Lower lobe of right lung (tissue), 2 donors: Measurements from ENCODE around the gene CETN2. TPM values are rescaled to one million over a fixed set of nuclear protein-coding genes. Genes with fewer than 3 reads are reported as not detected.

Source experiments
- ATAC-seq, 2 donors: fragments of 200-7000 bp; cut with Tn5 transposase; one replicate each; pipeline ENCODE4 v1.9.1; 2020 to 2022; ENCODE audit warnings: mild to moderate bottlenecking in 2 of 2, moderate library complexity in 2 of 2
- DNase-seq: peaks from one replicate; pipeline ENCODE4 v3.0.0-alpha.2; 2020
- H3K27ac ChIP-seq: fragments of 200-600 bp; one replicate; pipeline ENCODE4 v1.8.0; 2022
- H3K27me3 ChIP-seq: fragments of 200-600 bp; one replicate; pipeline ENCODE4 v1.8.0; 2022; ENCODE audit warnings: low read depth
- H3K36me3 ChIP-seq: fragments of 200-600 bp; one replicate; pipeline ENCODE4 v1.8.0; 2022; ENCODE audit warnings: mild to moderate bottlenecking
- H3K4me1 ChIP-seq: fragments of 200-600 bp; one replicate; pipeline ENCODE4 v1.8.0; 2022
- H3K4me3 ChIP-seq: fragments of 200-600 bp; one replicate; pipeline ENCODE4 v1.8.0; 2022; ENCODE audit warnings: mild to moderate bottlenecking
- H3K9me3 ChIP-seq: fragments of 200-600 bp; one replicate; pipeline ENCODE4 v1.8.0; 2022
- intact Hi-C: fragments of 100-400 bp; cut with DNase I; formaldehyde crosslinking; loops from one replicate; pipeline ENCODE4 v1.11.0; 2022
- long read RNA-seq: library from polyadenylated mRNA; unstranded; transcript quantifications from one replicate; pipeline ENCODE4 v2.0.0, GENCODE V29; 2021
- total RNA-seq: library from RNA; stranded (reverse); fragmentation: NEBNext Ultra II Directional; extraction: Animal tissue kit (Norgen Biotek cat#: 25700); gene quantifications from one replicate; pipeline ENCODE4 v1.2.1, GENCODE V29; 2021
- TF ChIP-seq, protein P1 (sequence below): fragments of 200-600 bp; IDR thresholded peaks from one replicate; pipeline ENCODE4 v1.8.0; 2022; ENCODE audit warnings: antibody characterized with exemption, mild to moderate bottlenecking
- donor health status: DM: no; HTN: yes; CAD: no; lungs with severe emphysema.

The CETN2 gene
- total RNA-seq, result 33.2 TPM
- long read RNA-seq, transcript CETN2-201 (5 exons, 1,454 nt), result major isoform, 19 of 28 reads
- long read RNA-seq, partial matches to known transcripts, result 7 of 28 reads
- long read RNA-seq, other reads (novel, unspliced or antisense), result 2 of 28 reads

DNA sequence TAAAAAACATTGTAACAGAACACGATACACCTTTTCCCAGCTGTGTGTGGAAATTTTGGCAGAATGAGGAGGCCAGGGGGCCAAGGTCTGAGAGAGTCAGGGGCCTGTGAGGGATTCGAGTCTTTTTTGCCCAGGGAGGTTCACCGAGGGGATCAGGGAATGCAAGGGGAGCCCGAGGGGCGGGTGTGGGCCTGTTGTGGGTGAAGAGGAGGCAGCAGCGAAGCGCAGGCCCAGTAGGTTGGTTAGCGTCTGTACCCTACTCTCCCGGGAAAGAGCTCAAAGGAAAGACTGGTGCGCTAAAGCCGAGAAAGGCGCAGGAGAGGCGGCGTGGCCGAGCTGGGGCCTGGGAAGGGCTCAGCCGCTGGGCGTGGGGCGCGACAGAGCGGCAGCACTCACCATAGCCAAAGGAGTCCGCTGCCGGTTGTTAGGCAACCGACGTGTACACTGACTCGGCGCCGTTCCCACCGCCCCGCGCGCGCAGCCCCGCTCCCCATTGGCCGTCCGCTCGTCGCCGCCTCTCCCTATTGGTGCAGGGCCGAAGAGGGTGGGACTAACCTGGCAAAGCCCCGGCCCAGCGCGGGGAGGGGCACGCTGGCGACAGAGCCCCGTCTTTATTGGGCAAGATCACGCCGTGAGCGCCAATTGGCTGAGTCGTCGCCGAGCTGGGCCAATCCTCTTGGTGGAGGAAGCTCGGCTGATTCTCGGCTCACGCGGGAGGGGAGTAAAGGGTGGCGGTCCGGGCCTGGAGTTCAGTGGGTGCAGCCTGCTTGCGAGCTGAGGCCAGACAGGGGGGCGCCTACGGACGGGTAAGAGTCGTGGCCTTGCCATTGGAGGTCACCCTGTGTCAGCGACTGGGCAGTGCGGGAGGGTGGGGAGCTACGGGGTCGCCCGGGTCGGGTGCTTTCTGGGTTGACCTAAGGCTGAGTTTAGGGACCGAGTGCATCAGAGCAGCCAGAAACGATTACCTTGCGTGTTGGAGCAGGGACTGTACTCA lies at the start of gene CETN2, which contains the start of gene NSDHL:
Gene CETN2, minus strand, starts transcription at position 446 of the 994 bp plus-strand sequence. Its CDS starts 47 bp downstream, at position 399.
Gene NSDHL, plus strand, starts transcription at position 752 of the 994 bp plus-strand sequence. CDS start 15,262 bp downstream, outside the sequence.
- TF ChIP-seq, protein P1, sequence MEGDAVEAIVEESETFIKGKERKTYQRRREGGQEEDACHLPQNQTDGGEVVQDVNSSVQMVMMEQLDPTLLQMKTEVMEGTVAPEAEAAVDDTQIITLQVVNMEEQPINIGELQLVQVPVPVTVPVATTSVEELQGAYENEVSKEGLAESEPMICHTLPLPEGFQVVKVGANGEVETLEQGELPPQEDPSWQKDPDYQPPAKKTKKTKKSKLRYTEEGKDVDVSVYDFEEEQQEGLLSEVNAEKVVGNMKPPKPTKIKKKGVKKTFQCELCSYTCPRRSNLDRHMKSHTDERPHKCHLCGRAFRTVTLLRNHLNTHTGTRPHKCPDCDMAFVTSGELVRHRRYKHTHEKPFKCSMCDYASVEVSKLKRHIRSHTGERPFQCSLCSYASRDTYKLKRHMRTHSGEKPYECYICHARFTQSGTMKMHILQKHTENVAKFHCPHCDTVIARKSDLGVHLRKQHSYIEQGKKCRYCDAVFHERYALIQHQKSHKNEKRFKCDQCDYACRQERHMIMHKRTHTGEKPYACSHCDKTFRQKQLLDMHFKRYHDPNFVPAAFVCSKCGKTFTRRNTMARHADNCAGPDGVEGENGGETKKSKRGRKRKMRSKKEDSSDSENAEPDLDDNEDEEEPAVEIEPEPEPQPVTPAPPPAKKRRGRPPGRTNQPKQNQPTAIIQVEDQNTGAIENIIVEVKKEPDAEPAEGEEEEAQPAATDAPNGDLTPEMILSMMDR, result no peak
- no peaks in the 10 kb centered on the region for H3K4me1 ChIP-seq

DNA sequence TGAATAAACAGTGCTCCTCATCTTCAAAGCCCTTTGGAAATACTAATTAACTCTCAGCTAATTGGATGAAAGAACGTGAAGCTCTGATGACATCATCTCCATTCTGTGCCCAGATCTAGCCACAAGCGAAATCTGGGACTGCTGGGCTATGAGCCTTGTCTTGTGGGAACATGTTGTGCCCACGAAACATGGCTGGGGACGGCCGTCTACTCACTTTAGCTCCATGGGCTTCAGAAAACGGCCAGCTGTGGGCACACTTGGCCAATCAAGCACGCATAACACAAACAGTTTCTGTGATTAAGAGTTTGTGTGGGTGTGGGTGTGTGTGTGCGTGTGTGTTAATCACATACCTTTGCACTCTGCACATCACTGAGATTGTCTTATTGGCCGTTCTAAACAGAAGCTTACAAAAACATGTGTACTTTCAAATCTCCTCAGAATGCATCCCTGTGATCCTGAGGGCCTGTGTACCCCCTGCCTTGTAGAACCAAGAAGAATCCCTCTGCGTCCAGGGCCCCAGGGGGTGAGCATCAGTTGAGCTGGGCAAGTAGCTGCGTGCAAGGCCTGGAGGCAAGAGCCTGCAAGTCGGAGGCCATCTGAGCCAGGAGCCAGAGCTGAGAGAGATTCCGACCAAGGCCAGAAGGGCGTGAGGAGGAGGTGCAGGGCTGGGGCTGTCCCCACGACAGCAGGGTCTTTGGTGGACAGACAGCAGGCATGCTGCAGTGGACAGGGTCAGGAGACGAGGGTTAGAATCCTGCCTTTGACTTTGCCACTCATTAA lies 48.6 kb upstream of the CETN2 start:
- Histone ChIP-seq H3K9me3 (no peaks in the 10 kb centered on the region), H3K27ac (no peak overlapping the region), H3K4me1 (no peaks in the 10 kb centered on the region), H3K4me3 (no peak overlapping the region), H3K36me3 (no peaks in the 10 kb centered on the region), H3K27me3 (no peaks in the 10 kb centered on the region)
- TF ChIP-seq, protein P1, result no peak
- intact Hi-C loops, result no loop called here
- no peak for DNase-seq
- no peak for ATAC-seq

More for the DNA sequence above, at the start of gene CETN2, which contains the start of gene NSDHL:
- Histone ChIP-seq H3K36me3 (peaks cover 19% of the 10 kb centered on the region), H3K4me3 (peak within 1 kb of the TSS; percentile 65), H3K27me3 (no peaks in the 10 kb centered on the region), H3K9me3 (no peaks in the 10 kb centered on the region), H3K27ac (peak within 1 kb of the TSS; percentile 81)
- DNase-seq (peak; percentile 95), ATAC-seq (peak; percentile 99 to 100)
- intact Hi-C loops, result no loop called here

DNA sequence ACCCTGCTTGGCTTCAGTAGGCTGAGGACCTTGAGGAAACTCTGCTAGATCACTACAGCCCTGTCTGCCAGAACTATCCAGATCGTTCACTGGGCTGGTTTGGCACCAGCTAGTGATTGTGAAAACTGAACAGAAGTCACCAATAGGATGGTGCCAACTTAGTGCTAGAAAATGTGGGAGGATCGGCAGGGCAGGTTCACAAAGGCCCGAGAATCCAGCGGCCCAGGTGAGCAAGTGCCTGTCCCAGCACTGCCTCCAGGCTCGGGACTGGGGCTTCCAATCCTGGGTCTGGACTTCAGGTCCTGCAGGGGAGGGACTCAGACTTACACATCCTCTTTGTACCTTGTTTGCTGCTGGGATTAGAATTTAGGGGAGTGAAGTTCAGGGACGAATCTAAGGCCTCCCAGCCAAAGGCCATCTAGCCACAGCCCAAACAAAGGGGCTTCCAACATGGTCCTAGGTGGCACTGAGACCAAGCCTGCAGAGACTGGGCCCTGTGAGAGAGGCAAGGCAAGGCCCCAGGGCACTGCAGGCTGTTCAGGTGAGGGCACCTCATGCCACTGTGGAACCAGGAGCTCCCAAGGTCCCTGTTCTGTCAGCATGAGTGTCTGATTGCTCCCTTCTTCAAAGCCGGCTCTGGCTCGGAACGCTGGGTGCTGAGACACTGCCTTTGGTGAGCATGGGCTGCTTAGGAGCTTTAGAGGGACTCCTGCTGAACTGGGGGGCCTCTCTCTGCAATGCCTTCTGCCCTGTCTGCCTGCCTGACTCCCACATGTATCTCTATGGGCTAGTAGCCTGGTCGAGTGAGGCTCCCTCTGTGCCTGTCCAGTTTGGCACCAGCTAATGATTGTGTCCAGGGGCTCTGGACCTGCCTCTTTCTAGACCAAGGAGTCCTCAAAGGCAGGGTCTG lies 46.6 kb upstream of the CETN2 start:
- Histone ChIP-seq H3K9me3 (no peaks in the 10 kb centered on the region), H3K27ac (no peak overlapping the region), H3K4me1 (no peaks in the 10 kb centered on the region), H3K4me3 (no peak overlapping the region), H3K27me3 (no peaks in the 10 kb centered on the region), H3K36me3 (no peaks in the 10 kb centered on the region)
- TF ChIP-seq, protein P1, result no peak
- intact Hi-C loops, result no loop called here
- DNase-seq (no peak), ATAC-seq (no peak)

DNA sequence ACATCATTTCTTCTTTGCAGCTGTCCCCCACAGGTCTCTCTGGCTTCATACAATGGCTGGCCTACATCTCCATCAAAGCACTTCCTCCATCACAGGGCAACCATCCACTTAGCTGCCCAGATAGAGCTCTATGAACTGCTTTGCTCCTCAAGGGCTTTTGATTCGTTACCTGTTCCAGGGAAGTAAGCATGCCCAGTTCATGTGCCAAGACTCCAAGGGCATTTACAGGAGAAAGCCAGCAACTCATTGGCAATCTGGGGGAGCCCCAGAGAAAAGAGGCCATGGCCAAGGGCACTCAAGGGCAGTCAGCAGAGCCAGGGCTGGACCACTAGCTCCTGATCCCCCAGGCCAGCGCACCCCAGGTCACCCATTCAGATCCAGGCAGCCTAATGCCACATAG lies 42.8 kb upstream of the CETN2 start:
- Histone ChIP-seq H3K36me3 (peaks cover 18% of the 10 kb centered on the region), H3K27ac (no peak overlapping the region), H3K4me3 (no peak overlapping the region), H3K4me1 (no peaks in the 10 kb centered on the region), H3K27me3 (no peaks in the 10 kb centered on the region), H3K9me3 (no peaks in the 10 kb centered on the region)
- TF ChIP-seq, protein P1, result no peak
- intact Hi-C loops, result no loop called here
- DNase-seq (no peak), ATAC-seq (no peak)
